Measurements from ENCODE around the gene GRK5. TPM values are rescaled to one million over a fixed set of nuclear protein-coding genes. Genes with fewer than 3 reads are reported as not detected.
A peak's percentile ranks its signal among the peaks of the same experiment; 100 is the strongest.

GRK5 gene
- total RNA-seq, 1 experiment from 2014 or later = 0.82 TPM

- Mint-ChIP-seq H3K9me3 (ENCODE audit: unreplicated experiment) (no peaks in the 10 kb centered on the region), H3K4me3 (ENCODE audit: unreplicated experiment) (no peak overlapping the region), H3K36me3 (ENCODE audit: insufficient read depth, unreplicated experiment) (no peaks in the 10 kb centered on the region), H3K27ac (ENCODE audit: low read depth, unreplicated experiment) (no peak overlapping the region), H3K4me1 (ENCODE audit: insufficient read depth, unreplicated experiment) (peaks cover 9% of the 10 kb centered on the region), H3K27me3 (ENCODE audit: insufficient read depth, unreplicated experiment) (no peaks in the 10 kb centered on the region)
- ChIA-PET CTCF (no interaction called here), POLR2A (no interaction called here)
- intact Hi-C loops (cut with micrococcal nuclease) = no loop called here
- no peak for DNase-seq (ENCODE audit: unreplicated experiment)
- TF ChIP-seq CTCF (IDR thresholded peaks at IDR 0.05; ENCODE audit: unreplicated experiment) = no peak
- no TSS peak for BruUV-seq (replicated peaks)
Measured at GRCh38 chr10:119278126-119278709, 70.8 kb downstream of the GRK5 start.

- no peak for TF ChIP-seq CTCF (IDR thresholded peaks at IDR 0.05; ENCODE audit: unreplicated experiment)
- H3K27me3 Mint-ChIP-seq (ENCODE audit: insufficient read depth, unreplicated experiment) = no peaks in the 10 kb centered on the region
- intact Hi-C loops (cut with micrococcal nuclease) = no loop called here
- no peak for DNase-seq (ENCODE audit: unreplicated experiment)
- ChIA-PET CTCF (interaction anchor here (0.5 to 1.0 kb wide), 3 partner anchors 46 to 147 kb away, joined by 3 to 7 read pairs (median 3); partner anchors contain the start of gene GRK5), POLR2A (no interaction called here)
- H3K27ac Mint-ChIP-seq (ENCODE audit: low read depth, unreplicated experiment) = no peak overlapping the region
- H3K4me1 Mint-ChIP-seq (ENCODE audit: insufficient read depth, unreplicated experiment) = peaks cover 11% of the 10 kb centered on the region
- no peaks in the 10 kb centered on the region for H3K36me3 Mint-ChIP-seq (ENCODE audit: insufficient read depth, unreplicated experiment)
- H3K4me3 Mint-ChIP-seq (ENCODE audit: unreplicated experiment) = no peak overlapping the region
- no peaks in the 10 kb centered on the region for H3K9me3 Mint-ChIP-seq (ENCODE audit: unreplicated experiment)
- BruUV-seq (replicated peaks) = no TSS peak
Measured at GRCh38 chr10:119279441-119279840, 72.1 kb downstream of the GRK5 start.

- Mint-ChIP-seq H3K36me3 (ENCODE audit: insufficient read depth, unreplicated experiment) (no peaks in the 10 kb centered on the region), H3K27me3 (ENCODE audit: insufficient read depth, unreplicated experiment) (no peaks in the 10 kb centered on the region), H3K4me1 (ENCODE audit: insufficient read depth, unreplicated experiment) (peaks cover 27% of the 10 kb centered on the region), H3K4me3 (ENCODE audit: unreplicated experiment) (no peak overlapping the region), H3K27ac (ENCODE audit: low read depth, unreplicated experiment) (no peak overlapping the region), H3K9me3 (ENCODE audit: unreplicated experiment) (no peaks in the 10 kb centered on the region)
- BruUV-seq (replicated peaks) = no TSS peak
- POLR2A ChIA-PET = no interaction called here
- intact Hi-C loops (cut with micrococcal nuclease) = no loop called here
- no peak for TF ChIP-seq CTCF (IDR thresholded peaks at IDR 0.05; ENCODE audit: unreplicated experiment)
- peak; percentile 74 for DNase-seq (ENCODE audit: unreplicated experiment)
- CTCF ChIA-PET = no interaction called here
Measured at GRCh38 chr10:119281581-119282071, 74.3 kb downstream of the GRK5 start.

GRCh38 chr10:119282446-119282845 lies 75.1 kb downstream of the GRK5 start:
- POLR2A ChIA-PET = interaction anchor here (0.6 kb wide), 1 partner anchor 9 kb away, joined by 4 read pairs; no protein-coding TSS in a partner anchor
- Mint-ChIP-seq H3K9me3 (ENCODE audit: unreplicated experiment) (no peaks in the 10 kb centered on the region), H3K27me3 (ENCODE audit: insufficient read depth, unreplicated experiment) (no peaks in the 10 kb centered on the region), H3K36me3 (ENCODE audit: insufficient read depth, unreplicated experiment) (no peaks in the 10 kb centered on the region), H3K4me1 (ENCODE audit: insufficient read depth, unreplicated experiment) (peaks cover 27% of the 10 kb centered on the region), H3K27ac (ENCODE audit: low read depth, unreplicated experiment) (no peak overlapping the region), H3K4me3 (ENCODE audit: unreplicated experiment) (no peak overlapping the region)
- DNase-seq (ENCODE audit: unreplicated experiment) = no peak
- no TSS peak for BruUV-seq (replicated peaks)
- CTCF ChIA-PET = interaction anchor here (0.6 kb wide), 1 partner anchor 166 kb away, joined by 5 read pairs; no protein-coding TSS in a partner anchor
- intact Hi-C loops (cut with micrococcal nuclease) = no loop called here
- no peak for TF ChIP-seq CTCF (IDR thresholded peaks at IDR 0.05; ENCODE audit: unreplicated experiment)
